Posterior vena cava (tissue), 2 donors: ENCODE measurements around the gene SVOPL. TPM values are rescaled to one million over a fixed set of nuclear protein-coding genes. Genes with fewer than 3 reads are reported as not detected.
"Not testable (repeated sequence)": the region's sequence is repeated elsewhere in the genome, so short reads cannot be mapped to it uniquely, and the experiment has no call there.

Experiments
- DNase-seq: peaks from one replicate; pipeline ENCODE4 v3.0.0-alpha.2; 2020; ENCODE audit warnings: low spot score
- intact Hi-C, 2 donors: fragments of 100-400 bp; cut with DNase I; formaldehyde crosslinking; loops; one replicate each; pipeline versions ENCODE4 v1.14.1 to v1.14.2; 2022 to 2023
- long read RNA-seq, 2 donors: library from polyadenylated mRNA; unstranded; transcript quantifications; one replicate each; pipeline ENCODE4 v2.0.0, GENCODE V29; 2020 to 2021
- total RNA-seq, 2 donors: library from RNA; stranded (reverse); fragmentation: NEBNext Ultra II Directional; extraction: Animal tissue kit (Norgen Biotek cat#: 25700); gene quantifications; one replicate each; pipeline ENCODE4 v1.2.1, GENCODE V29; 2021
- donor health status: DM: yes; HTN: yes; CAD: no.
- donor health status: DM: yes; HTN: yes; CAD: no.

Gene SVOPL, protein sequence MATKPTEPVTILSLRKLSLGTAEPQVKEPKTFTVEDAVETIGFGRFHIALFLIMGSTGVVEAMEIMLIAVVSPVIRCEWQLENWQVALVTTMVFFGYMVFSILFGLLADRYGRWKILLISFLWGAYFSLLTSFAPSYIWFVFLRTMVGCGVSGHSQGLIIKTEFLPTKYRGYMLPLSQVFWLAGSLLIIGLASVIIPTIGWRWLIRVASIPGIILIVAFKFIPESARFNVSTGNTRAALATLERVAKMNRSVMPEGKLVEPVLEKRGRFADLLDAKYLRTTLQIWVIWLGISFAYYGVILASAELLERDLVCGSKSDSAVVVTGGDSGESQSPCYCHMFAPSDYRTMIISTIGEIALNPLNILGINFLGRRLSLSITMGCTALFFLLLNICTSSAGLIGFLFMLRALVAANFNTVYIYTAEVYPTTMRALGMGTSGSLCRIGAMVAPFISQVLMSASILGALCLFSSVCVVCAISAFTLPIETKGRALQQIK
- not detected for total RNA-seq
- long read RNA-seq, donor 1, result 0 reads
- long read RNA-seq, donor 2, result 0 reads

DNA sequence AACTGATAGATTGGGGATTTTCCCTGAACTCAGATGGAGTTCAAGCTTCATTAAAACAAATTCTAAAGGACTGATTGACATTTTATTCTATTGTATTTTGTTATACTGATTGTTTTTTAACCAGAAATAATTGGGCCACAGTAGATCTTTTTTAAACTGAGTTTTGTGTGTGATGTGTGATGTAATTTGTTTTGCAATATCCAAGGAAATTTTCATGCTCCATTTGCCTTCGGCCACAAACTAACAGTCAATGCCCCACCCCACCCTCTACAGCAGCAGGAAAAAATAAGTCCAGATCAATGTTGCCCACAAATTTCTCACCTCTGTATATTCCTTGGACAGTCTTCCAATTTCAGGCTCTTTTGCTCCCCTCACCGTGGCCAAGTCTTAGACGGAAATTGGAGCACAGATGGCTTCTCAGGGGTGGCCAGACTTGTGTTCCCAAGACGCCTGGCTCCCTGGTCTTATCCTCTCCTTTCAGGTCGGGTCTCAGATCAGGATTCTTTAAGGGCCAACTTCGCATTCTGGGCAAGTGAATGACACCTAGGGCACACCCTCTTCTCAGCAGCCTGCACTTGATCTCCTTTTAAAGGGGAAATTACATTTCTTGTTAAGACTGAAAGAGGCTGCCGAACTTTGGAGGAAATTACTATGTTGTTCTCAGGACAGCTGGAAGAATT is at the start of gene SVOPL:
TSS of gene SVOPL (minus strand) at position 506 of the 680 bp plus-strand sequence. CDS start 22,317 bp downstream, outside the sequence.
- DNase-seq, result no peak
- intact Hi-C loops, result no loop called here

DNA sequence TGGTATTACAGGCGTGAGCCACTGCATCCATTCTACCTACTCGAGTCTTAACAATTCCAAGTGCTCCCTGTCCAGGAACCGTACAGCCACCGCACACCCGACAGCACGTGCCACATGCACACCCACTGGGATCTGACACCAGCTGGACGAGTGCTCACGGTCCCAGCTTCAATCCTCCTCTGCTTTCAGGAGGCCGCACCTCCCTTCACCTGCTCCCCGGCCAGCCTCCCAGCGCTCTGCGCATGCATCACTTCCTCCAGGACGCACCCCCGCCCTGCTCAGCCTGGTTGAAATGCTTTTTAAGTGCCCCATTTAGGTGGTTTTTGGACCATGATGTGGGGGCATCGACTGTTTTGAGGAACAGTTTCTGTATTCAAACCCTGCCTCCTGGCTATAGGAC is 49.3 kb upstream of the SVOPL start:
- no peak for DNase-seq
- intact Hi-C loops, result no loop called here

DNA sequence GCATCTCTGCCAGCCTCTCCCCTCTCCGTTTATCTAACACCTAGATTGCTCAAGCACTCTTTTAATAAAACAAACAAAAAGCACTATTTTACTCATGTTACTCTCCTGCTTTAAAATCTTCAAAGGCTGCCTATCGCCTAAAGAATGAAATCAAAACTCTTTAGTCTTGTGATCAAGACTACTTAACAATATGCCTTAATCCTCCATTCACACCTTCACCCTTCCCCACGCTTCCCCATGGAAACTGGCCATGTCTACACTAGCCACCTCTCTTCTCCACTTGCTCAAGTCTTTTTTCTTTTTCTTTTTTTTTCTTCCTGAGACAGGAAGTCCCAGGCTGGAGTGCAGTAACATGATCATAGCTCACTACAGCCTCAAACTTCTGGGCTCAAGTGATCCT is 48.8 kb upstream of the SVOPL start:
- DNase-seq, result no peak
- intact Hi-C loops, result no loop called here

DNA sequence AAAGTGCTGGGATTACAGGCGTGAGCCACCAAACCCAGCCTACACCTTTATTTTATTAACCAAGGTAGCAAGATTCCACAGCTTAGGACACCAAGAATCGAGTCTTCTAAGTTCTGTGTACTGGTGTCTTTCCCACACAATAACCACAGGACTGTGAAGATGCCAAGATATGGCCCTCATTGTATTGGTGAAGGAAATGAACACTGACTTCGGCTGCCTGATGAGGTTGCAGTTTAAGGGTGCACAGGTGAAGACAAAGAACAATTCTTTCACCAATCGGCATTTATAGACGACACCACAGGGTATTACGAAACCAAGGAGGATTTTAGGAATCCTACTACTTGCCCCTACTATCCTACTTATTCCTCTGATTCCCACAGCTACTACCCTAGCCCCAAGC is 47.5 kb upstream of the SVOPL start:
- no peak for DNase-seq
- intact Hi-C loops, result no loop called here

DNA sequence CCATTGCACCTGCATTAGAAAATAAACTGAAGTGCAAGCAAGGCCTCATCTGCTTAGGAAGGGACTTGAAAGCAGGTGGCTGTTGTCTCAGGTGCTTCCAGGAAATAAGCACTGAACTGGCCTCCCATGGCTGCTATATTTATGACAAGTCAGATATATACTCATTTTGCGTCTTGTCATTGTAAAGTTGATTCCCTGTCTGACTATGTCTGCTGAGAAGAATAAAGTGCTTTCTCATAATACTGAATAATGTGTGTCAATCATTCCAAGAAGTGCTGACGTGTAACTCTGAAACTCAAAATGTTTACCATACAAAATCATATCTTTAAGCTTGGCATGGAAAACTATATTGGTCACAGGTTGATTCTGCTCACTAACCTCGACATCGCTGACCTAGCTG is 44.9 kb upstream of the SVOPL start:
- intact Hi-C loops, result no loop called here
- no peak for DNase-seq

DNA sequence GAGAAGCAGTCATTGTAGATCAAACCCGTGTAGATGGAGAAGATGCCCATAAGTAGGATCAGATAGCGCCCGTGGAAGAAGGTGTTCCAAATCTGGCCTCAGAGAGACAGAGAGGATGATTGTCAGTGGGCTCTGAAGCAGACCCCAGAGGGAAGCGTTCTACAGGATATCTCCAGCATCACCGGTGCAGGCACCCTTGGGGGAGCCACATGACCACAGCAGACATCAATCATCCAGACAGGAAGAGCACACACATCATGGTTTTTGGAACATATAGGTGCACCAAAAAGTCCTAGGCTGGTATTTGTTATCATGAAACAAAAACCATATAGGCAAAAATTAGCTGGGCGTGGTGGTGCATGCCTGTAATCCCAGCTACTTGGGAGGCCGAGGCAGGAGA is 44.0 kb upstream of the SVOPL start:
- intact Hi-C loops, result no loop called here
- no peak for DNase-seq

DNA sequence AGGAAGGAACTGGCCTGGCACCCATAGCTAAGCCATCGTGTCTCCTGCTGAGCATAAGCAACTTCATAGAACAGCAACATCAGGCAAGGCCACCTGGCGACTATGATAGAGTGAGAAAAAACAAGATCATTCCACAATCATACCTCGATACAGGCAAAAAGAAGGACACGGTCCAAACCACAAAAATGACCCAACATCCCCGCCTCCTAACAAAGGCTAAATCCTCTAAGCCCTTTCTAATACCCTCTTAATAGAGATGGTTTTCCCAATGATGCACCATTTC is 40.2 kb upstream of the SVOPL start:
- DNase-seq, result no peak
- intact Hi-C loops, result loop anchor here in 1 of 2 donors (5.0 kb wide), 1 partner anchor 1849 kb away; no protein-coding TSS in a partner anchor

DNA sequence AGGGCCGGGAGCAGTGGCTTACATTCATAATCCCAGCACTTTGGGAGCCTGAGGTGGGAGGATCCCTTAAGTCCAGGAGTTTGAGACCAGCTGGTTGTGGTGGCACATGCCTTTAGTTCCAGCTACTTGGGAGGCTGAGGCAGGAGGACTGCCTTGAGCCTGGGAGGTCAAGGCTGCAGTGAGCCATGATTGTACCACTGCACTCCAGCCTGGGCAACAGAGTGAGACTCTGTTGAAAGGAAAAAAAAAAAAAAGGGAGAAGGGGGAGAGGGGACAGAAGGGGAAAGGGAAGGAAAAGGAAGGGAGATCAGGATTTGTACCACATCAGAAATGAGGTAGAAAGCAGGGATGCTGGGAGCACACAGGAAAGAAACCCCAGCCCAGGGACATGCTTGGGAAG is 38.7 kb upstream of the SVOPL start:
- intact Hi-C loops, result loop anchor here in 1 of 2 donors (5.0 kb wide), 1 partner anchor 1848 kb away; no protein-coding TSS in a partner anchor
- peak; percentile 30 for DNase-seq

DNA sequence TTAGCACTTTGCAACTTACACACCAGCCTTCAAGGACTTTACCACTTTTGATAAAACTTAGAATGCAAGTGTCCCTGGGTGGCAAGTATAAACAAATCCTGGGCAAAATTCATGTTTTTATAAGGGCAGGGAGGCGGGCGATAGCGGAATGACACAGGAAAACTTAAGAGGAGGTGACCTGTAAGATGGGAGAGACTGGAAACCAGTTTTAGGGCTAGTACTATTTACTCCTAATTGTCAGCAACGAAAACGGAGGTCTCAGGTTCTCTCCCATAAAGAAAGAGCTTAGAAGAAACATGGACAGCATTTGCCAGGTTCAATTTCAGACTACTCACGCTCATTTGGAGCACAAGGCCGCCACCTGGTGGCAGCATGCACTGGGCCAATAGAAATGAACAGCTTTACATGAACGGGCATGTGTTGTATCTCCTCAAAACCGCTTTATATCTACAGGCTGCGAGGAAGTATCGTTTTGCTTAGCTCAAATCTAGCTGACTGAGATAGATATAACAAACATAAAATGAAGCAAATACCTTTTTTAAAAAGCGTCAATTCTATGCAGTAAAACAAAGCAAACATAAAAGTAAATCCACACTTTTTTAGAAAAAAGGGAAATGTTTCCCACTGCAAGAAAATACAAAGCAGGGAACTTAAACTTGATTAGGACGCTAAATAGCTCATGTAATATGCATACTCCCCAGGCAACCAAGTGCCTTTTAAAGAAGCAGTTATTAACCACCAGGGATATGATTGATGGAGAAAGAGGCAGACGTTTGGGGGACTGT is 37.6 kb upstream of the SVOPL start:
- intact Hi-C loops, result no loop called here

DNA sequence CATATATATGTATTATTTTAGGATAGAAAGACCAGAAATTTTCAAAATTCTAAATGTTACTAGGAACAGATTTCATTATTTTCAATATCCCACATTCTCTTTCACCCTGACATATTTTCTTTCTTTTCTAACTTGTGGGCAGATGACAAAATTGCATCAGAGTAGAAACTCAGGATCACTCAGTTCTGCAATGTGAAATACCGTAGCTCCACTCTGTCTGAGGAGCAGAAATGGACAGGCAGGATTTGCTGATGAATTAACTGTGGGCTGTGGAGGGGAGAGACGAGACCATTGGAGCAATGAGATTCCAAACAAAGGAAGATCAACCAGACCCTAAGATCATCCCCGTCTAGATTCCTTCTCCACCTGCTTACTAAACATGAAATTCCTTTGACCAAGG is 37.0 kb upstream of the SVOPL start:
- DNase-seq, result no peak

More for the DNA sequence above, 37.6 kb upstream of the SVOPL start:
- peak; percentile 93 for DNase-seq

DNA sequence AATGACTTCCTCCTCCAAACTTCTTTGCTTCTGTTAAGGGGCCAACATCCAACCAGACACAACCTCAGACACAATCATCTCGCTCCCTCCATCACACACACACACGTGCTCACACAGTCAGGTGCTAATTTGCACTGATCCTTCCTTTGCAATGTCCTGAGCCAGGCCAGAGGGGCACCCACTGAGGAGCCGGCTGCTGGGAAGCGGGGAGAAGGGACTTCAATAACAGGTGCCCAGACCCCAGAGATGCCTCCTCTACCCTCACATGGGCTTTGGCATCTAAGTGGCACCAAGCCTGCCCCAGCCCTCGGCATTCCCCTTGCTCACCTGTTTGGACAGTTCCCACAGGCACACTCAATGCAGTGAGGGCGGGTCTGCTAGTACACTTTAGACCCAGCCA is 34.2 kb upstream of the SVOPL start:
- intact Hi-C loops, result no loop called here

More for the DNA sequence above, 37.0 kb upstream of the SVOPL start:
- intact Hi-C loops, result no loop called here

DNA sequence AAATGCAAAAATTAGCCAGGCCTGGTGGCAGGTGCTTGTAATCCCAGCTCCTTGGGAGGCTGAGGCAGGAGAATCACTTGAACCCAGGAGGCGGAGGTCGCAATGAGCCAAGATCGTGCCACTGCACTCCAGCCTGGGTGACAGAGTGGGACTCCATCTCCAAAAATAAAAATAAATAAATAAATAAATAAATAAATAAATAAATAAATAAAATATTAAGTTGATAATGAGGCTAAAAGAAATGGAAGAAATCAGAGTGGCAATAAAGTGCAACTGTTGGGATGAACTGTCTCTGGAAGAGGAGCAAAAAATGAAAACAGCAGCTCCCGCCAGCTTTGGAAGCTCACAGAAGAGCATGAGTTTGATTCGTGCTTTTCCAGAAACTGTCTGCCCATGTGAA is 30.6 kb upstream of the SVOPL start:
- intact Hi-C loops, DNase-seq: not testable (repeated sequence)

More for the DNA sequence above, 34.2 kb upstream of the SVOPL start:
- DNase-seq, result no peak

DNA sequence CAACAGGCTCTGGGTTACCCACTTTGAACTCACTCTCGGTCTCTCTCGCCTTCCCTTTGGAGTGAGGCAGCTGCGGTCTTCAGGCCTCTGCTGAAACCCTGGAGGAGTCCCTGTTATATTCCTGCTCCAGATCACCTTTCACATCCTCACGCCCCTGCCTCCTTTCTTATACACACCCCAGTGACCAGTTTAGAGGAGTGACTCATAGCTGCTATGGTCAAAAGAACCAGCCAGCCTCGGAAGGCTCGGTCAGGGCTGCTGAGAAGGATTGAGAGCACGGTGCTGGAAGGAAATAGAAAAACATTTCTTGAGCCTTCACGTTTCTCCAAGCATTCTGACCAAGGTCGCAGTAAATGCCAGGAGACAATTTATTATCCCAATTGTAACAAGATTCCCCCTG is 28.3 kb upstream of the SVOPL start:
- no peak for DNase-seq
- intact Hi-C loops, result no loop called here

DNA sequence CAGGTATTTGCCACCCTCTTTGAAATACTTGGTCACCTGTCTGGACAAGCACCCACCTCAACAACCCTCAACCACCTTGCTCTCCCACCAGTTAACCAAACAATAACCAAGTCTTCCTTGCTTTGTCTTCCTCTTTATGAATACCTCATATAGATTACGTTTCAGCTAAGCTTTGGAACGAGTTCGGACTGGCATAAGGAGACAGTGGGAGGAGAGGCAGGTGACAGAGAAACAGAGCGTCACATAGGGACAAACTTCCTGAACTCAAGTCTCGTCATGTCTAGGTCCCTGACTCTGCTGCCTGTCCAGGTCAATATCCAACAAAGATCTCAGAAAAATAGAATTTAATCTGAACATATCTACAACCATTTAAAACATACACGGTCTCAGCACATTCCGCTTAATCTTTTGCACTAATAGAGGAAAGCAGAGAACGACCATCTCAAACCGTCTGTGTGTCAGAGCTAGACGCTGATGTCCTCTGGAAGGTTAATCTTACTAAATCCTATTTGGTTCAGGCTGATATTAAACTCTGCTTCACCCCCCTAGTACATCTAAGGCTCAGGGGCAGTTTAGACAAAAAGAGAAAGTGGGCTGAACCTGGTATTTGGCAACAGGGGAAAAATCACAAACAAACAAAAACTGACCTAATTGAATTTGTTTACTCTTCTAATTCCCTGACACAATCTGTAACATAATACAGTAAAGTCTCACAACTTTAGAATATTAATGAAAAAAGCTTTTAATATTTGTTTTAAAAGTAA is 26.4 kb upstream of the SVOPL start:
- DNase-seq, result no peak
- intact Hi-C loops, result no loop called here

DNA sequence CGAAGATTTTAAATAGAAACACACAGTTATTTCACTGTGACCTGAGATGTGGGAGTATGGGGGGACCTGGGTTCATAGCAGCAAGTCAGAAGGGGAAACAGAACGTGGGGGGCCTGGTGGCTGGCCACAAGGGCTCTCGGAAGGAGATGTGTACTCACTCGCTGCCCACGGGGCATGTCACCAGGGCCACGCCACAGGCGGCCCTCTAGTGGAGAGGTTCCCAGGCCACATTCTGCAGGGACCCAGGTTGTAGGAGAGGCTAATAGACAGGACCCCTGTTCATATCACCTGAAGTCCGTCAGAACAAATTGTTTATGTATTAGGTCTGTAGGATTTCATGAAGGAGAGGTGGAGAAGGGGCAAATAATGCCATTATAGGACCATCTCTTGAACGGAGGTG is 25.1 kb upstream of the SVOPL start:
- intact Hi-C loops, result no loop called here
- DNase-seq, result no peak

DNA sequence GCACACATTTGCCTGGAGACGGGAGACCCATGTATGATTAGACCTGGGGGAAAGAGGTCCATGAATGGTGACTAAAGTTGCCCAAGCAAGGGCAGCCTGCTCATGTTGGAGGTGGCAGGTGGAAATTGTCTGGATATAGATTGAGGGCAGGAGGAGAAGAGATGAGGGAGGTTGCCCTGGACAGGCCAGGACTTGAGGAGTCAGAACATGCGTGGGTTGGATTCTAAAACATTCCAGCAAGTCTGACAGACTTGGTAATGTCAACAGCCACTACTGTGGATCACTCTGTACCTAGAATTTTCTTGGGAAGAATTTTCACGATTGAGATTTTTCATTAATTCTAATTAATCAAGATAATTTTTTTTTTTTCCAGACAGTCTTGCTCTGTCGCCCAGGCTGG is 19.1 kb upstream of the SVOPL start:
- intact Hi-C loops, result no loop called here
- DNase-seq, result no peak

DNA sequence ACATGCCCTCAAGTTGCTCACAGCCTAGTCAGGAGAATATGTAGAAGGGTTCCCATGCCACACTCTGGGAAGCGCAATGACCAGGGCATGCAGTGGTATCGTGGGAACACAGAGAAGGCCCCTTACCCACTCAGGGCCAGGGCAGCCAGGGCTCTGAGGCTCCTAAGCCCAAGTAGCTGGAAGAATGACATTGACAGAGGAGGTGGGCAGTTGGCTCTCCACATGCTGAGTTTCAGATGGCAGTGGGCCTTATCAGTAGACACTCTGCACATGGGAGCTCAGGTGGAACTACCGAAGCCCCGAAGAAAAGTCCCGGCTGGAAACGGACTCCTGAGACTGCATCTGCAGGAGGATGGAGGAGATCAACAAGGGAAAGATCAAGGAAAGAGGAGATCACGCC is 15.7 kb upstream of the SVOPL start:
- DNase-seq, result no peak
- intact Hi-C loops, result no loop called here

DNA sequence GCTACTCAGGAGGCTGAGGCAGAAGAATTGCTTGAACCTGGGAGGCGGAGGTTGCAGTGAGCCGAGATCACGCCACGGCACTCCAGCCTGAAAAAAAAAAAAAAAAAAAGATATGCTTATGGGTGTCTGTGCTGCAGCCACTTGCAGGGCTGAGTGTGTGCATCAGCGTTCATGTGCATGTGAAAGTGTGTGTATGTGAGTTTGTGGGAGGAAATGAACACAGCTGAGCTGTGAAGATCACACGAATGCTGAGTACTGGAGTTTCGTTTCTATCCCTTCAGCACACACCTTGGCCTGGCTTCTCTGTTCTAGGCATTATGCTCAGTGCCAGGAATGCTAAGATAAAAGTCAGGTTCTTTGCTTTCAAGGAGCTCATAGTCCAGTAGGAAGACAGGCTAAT is 12.0 kb upstream of the SVOPL start:
- intact Hi-C loops, result no loop called here
- no peak for DNase-seq

DNA sequence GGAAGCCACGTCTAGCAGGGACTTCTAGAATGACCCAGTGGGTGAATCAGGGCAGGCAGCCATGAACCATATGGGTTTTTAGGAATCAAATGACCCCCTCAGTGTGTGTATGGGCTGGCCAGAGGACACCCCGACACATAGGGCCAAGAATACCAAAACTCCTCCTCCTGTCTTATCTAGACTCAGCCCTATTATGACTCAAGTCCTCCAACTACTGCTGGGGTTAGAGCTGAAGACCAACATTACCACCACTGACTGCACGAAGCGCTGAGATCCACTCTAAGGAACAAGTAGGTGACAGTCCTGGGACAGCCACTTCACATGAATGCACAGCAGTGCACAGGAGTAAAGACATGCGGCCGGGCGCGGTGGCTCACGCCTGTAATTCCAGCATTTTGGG is 11.5 kb upstream of the SVOPL start:
- DNase-seq, result no peak
- intact Hi-C loops, result no loop called here
